ENCODE results near the gene SLC12A4.

DNA sequence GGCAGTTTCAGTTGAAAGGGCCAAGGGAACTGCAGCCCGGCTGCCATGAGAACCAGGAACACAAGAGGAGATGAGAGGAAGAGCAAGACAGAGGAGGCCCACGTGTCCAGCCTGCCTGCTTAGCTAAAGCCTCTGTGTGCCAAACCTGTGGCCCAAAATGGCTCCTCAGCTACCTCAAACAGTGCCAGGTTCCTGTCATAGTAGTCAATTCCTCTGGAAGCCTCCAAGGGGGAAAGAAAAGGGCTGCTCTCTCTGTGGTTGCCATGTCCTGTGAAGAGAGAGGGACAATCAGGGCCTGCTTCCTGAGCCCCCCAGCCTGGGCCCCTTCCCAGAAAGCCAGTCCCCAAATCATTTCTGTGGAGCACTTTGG, 5.2 kb downstream of the SLC12A4 start:
- TF ChIP-seq POLR2AphosphoS5 (IDR thresholded peaks at IDR 0.05): no peak
- TF ChIP-seq, protein P1, sequence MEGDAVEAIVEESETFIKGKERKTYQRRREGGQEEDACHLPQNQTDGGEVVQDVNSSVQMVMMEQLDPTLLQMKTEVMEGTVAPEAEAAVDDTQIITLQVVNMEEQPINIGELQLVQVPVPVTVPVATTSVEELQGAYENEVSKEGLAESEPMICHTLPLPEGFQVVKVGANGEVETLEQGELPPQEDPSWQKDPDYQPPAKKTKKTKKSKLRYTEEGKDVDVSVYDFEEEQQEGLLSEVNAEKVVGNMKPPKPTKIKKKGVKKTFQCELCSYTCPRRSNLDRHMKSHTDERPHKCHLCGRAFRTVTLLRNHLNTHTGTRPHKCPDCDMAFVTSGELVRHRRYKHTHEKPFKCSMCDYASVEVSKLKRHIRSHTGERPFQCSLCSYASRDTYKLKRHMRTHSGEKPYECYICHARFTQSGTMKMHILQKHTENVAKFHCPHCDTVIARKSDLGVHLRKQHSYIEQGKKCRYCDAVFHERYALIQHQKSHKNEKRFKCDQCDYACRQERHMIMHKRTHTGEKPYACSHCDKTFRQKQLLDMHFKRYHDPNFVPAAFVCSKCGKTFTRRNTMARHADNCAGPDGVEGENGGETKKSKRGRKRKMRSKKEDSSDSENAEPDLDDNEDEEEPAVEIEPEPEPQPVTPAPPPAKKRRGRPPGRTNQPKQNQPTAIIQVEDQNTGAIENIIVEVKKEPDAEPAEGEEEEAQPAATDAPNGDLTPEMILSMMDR (IDR thresholded peaks at IDR 0.05): no peak
- no peak for TF ChIP-seq POLR2A (IDR thresholded peaks at IDR 0.05; ENCODE audit: low read depth)
- no peak for TF ChIP-seq EP300 (IDR thresholded peaks at IDR 0.05)
